Gastrocnemius medialis (tissue), 4 donors: ENCODE results near the gene ROR2. TPM values are rescaled to one million over a fixed set of nuclear protein-coding genes. Genes with fewer than 3 reads are reported as not detected.

Experiments
- ATAC-seq, 2 donors: fragments of 150-250 bp; one replicate each; pipeline ENCODE4 v1.9.1; 2016
- DNase-seq, 2 donors: peaks; one replicate each; pipeline ENCODE4 v3.0.0-alpha.2; 2019
- H3K27ac ChIP-seq, 4 donors: fragments of 200-600 bp; sonication (generic); 1 replicate in 1 of 4; 2 replicates in 3 of 4; pipeline ENCODE4 v1.5.1; 2016 to 2018; ENCODE audit warnings: mild to moderate bottlenecking in 2 of 4, moderate library complexity in 1 of 4
- H3K27me3 ChIP-seq, 3 donors: fragments of 200-600 bp; sonication (generic) in 2 of 3; 1 replicate in 1 of 3; 2 replicates in 2 of 3; pipeline versions ENCODE4 v1.5.1 to v1.6.0; 2016 to 2019; ENCODE audit warnings: mild to moderate bottlenecking in 1 of 3, moderate library complexity in 1 of 3
- H3K36me3 ChIP-seq, 2 donors: fragments of 200-600 bp; sonication (generic) in 1 of 2; one replicate each; pipeline ENCODE4 v1.5.1; 2017 to 2018
- H3K4me1 ChIP-seq, 2 donors: fragments of 200-600 bp; sonication (generic) in 1 of 2; one replicate each; pipeline ENCODE4 v1.5.1; 2016 to 2017; ENCODE audit warnings: mild to moderate bottlenecking in 2 of 2
- H3K4me3 ChIP-seq, 4 donors: fragments of 200-600 bp; sonication (generic) in 3 of 4; 1 replicate in 1 of 4; 2 replicates in 3 of 4; pipeline ENCODE4 v1.5.1; 2016 to 2019; ENCODE audit warnings: mild to moderate bottlenecking in 2 of 4
- H3K9me3 ChIP-seq, 3 donors: fragments of 200-600 bp; sonication (generic) in 2 of 3; 1 replicate in 1 of 3; 2 replicates in 2 of 3; pipeline ENCODE4 v1.5.1; 2016 to 2019
- POLR2A ChIP-seq, 2 donors: fragments of 450-650 bp; IDR thresholded peaks; one replicate each; pipeline ENCODE4 v1.6.1; 2017; ENCODE audit warnings: antibody characterized with exemption in 2 of 2, mild to moderate bottlenecking in 2 of 2, moderate library complexity in 2 of 2
- in situ Hi-C, 4 donors: fragments of 200-750 bp; cut with MboI; loops; one replicate each; pipeline versions ENCODE4 v1.15.0 to v1.8.0; 2017; ENCODE audit warnings: low sequenced_read_pairs in 4 of 4
- intact Hi-C: fragments of 100-400 bp; cut with DNase I; formaldehyde crosslinking; loops from one replicate; pipeline ENCODE4 v1.15.1; 2023; ENCODE audit warnings: low total_unique reads
- total RNA-seq, 4 donors: library from RNA; depleted of rRNA; stranded (reverse); fragments of >200 nt; gene quantifications; one replicate each; pipeline versions ENCODE4 v1.1.0 to v1.2.3, GENCODE V29; 2016
- TF ChIP-seq, protein P1 (sequence below), 5 experiments: fragments of 450-650 bp in 3 of 5; fragments of 200-600 bp in 2 of 5; sonication (generic) in 2 of 5; IDR thresholded peaks in 4 of 5; conservative IDR thresholded peaks in 1 of 5; 1 replicate in 4 of 5; 2 replicates in 1 of 5; pipeline ENCODE4 v1.5.1; 2016 to 2019; ENCODE audit warnings: antibody characterized with exemption in 5 of 5, mild to moderate bottlenecking in 3 of 5, moderate library complexity in 3 of 5

The ROR2 gene
- total RNA-seq, 4 donors from 2014 or later: 0.15 to 1.2 (median 0.61) TPM

DNA sequence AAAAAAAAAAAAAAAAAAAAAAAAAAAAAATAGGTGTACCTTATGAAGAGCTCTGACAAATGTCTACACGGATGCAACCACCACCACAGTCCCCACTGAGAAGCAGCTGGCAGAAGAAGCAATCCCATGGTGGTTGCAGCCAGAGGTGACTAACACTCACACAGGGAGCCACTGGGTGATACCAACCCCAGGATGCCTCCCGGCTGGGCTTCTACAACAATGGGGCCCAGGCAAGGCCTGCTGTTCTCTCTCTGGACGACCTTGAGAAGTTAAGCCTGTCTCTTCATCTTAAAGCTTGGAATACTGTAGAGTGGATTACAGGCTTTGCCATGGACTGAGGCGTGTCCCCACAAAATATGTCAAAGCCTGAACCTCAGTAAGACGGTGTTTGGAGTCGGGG, 104.1 kb downstream of the ROR2 start:
- ATAC-seq: no peak
- no peak for DNase-seq
- intact Hi-C loops: no loop called here
- H3K4me1 ChIP-seq: no peaks in the 10 kb centered on the region
- no peak overlapping the region for H3K27ac ChIP-seq
- H3K4me3 ChIP-seq: no peak overlapping the region
- in situ Hi-C loops: no loop called here
- no peaks in the 10 kb centered on the region for H3K27me3 ChIP-seq
- no peaks in the 10 kb centered on the region for H3K9me3 ChIP-seq
- no peaks in the 10 kb centered on the region for H3K36me3 ChIP-seq
- TF ChIP-seq POLR2A (IDR thresholded peaks at IDR 0.05): no peak
- TF ChIP-seq, protein P1, sequence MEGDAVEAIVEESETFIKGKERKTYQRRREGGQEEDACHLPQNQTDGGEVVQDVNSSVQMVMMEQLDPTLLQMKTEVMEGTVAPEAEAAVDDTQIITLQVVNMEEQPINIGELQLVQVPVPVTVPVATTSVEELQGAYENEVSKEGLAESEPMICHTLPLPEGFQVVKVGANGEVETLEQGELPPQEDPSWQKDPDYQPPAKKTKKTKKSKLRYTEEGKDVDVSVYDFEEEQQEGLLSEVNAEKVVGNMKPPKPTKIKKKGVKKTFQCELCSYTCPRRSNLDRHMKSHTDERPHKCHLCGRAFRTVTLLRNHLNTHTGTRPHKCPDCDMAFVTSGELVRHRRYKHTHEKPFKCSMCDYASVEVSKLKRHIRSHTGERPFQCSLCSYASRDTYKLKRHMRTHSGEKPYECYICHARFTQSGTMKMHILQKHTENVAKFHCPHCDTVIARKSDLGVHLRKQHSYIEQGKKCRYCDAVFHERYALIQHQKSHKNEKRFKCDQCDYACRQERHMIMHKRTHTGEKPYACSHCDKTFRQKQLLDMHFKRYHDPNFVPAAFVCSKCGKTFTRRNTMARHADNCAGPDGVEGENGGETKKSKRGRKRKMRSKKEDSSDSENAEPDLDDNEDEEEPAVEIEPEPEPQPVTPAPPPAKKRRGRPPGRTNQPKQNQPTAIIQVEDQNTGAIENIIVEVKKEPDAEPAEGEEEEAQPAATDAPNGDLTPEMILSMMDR (IDR thresholded peaks at IDR 0.05 in 4 of 5, conservative IDR thresholded peaks at IDR 0.05 in 1 of 5): no peak

DNA sequence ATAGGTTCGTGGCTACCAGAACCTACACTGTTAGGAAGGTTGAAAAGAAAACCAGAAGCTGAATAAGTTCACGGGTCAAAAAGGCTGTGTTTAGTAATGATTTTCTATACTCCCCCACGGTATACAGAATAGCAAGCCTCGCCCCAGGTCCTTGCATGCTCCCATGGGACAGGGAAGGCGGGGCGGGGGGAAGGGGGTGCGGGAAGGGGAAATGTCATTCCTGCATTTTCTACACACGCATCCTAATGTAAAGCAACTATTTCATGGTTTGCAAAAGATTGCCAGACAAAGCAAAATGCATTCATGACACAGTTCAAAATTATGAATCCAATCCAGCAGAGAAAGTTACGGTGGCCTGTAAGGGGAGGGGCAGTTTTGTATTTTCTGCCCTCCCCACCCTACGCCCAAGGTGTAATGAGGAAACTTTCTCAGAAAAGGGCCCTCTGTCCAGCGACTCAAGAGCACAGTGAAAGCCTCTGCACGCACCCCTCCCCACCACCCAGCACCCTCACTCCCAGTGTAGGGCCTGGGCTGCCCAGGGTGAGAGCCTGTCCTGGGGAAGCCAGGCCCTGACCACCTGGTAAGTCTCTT, 105.2 kb downstream of the ROR2 start:
- no peaks in the 10 kb centered on the region for H3K36me3 ChIP-seq
- no peak for TF ChIP-seq POLR2A (IDR thresholded peaks at IDR 0.05)
- TF ChIP-seq, protein P1 (IDR thresholded peaks at IDR 0.05 in 4 of 5, conservative IDR thresholded peaks at IDR 0.05 in 1 of 5): no peak
- ATAC-seq (no peak), DNase-seq (no peak)
- H3K4me1 ChIP-seq: no peaks in the 10 kb centered on the region
- H3K27me3 ChIP-seq: peaks cover 0 to 3% (median 0%) of the 10 kb centered on the region in 3 donors
- in situ Hi-C loops (no loop called here), intact Hi-C loops (no loop called here)
- H3K4me3 ChIP-seq: no peak overlapping the region
- H3K27ac ChIP-seq: no peak overlapping the region
- no peaks in the 10 kb centered on the region for H3K9me3 ChIP-seq

DNA sequence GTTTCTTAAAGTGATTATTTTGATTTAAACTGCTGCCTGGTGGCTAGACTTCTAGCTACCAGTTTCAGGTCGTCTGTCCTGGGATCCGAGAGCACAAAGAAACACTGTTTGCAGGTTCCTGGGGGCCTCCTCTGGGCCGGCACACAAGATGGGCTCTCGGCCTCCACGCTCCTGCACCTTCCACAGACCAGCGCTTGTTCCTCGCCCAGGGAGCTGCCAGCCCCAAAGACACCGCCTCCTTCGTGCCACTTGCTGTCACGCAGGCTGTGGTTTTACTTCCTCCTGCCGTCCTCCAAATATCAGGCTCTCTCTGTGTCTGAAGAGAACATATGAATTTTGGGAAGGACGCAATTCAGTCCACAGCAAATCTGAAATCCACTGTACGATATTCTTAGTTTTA, 105.8 kb downstream of the ROR2 start:
- Histone ChIP-seq H3K4me3 (no peak overlapping the region), H3K27ac (no peak overlapping the region), H3K27me3 (peaks cover 0 to 3% (median 0%) of the 10 kb centered on the region in 3 donors), H3K9me3 (no peaks in the 10 kb centered on the region), H3K4me1 (no peaks in the 10 kb centered on the region), H3K36me3 (no peaks in the 10 kb centered on the region)
- intact Hi-C loops: no loop called here
- DNase-seq: peak in 1 of 2 donors; percentile 23
- TF ChIP-seq, protein P1 (IDR thresholded peaks at IDR 0.05 in 4 of 5, conservative IDR thresholded peaks at IDR 0.05 in 1 of 5): no peak
- no peak for TF ChIP-seq POLR2A (IDR thresholded peaks at IDR 0.05)
- ATAC-seq: no peak
- in situ Hi-C loops: no loop called here

DNA sequence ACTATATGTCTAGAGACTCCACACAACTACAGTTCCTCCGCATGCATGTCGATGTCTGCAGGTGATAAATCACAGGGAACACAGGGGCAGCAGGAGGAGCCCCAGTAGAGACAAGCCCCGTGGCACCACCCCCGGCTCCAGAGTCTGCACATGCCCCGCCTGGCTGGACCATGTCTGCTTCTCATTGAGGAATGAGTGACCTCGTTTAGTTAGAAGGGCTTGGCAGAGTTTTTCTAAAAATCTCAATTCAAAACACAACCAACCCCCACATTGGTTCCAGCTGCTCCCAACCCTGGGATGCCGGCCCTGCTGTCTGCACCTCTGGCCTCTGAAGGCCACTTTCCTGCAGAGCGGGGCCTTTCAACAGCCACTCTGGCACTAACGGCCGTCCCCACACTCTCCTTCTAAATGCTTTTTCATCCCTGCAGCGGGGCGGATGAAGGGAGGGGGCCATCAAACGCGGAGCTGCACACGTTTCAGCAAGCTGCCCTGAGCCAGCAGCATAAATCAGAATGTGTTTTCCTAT, 106.3 kb downstream of the ROR2 start:
- intact Hi-C loops: no loop called here

More for the DNA sequence above, 106.3 kb downstream of the ROR2 start:
- Histone ChIP-seq H3K36me3 (no peaks in the 10 kb centered on the region), H3K4me3 (no peak overlapping the region), H3K9me3 (no peaks in the 10 kb centered on the region), H3K27ac (no peak overlapping the region), H3K27me3 (peaks cover 3 to 6% (median 3%) of the 10 kb centered on the region in 3 donors), H3K4me1 (no peaks in the 10 kb centered on the region)
- in situ Hi-C loops: no loop called here
- ATAC-seq (no peak), DNase-seq (no peak)
- no peak for TF ChIP-seq POLR2A (IDR thresholded peaks at IDR 0.05)
- TF ChIP-seq, protein P1 (IDR thresholded peaks at IDR 0.05 in 4 of 5, conservative IDR thresholded peaks at IDR 0.05 in 1 of 5): no peak
